LNCAP (cell line): Measurements from ENCODE around the gene EIF2D.

Source experiments
- CTCF ChIP-seq: fragments of 450-650 bp; IDR thresholded peaks from 2 replicates; pipeline ENCODE4 v1.5.1; 2017; ENCODE audit warnings: mild to moderate bottlenecking

The EIF2D gene

GRCh38 chr1:206646504-206646903, 34.2 kb upstream of the EIF2D start:
- TF ChIP-seq CTCF = no peak

- no peak for TF ChIP-seq CTCF
Observed at GRCh38 chr1:206643118-206643698, 30.9 kb upstream of the EIF2D start.

GRCh38 chr1:206637605-206638004, 25.3 kb upstream of the EIF2D start:
- no peak for TF ChIP-seq CTCF

GRCh38 chr1:206636671-206637070, 24.4 kb upstream of the EIF2D start:
- no peak for TF ChIP-seq CTCF

- TF ChIP-seq CTCF = no peak
Observed at GRCh38 chr1:206635978-206636345, 23.7 kb upstream of the EIF2D start.

- no peak for TF ChIP-seq CTCF
Observed at GRCh38 chr1:206635080-206635977, 23.1 kb upstream of the EIF2D start, which contains the start of gene DYRK3. DYRK3 (plus strand) TSS chr1:206635536; CDS start chr1:206635704, 168 bp downstream.

GRCh38 chr1:206634365-206635079, 22.3 kb upstream of the EIF2D start:
- peak; percentile 91 for TF ChIP-seq CTCF
